BJ (cell line): ENCODE results near the gene RRM2. TPM values are rescaled to one million over a fixed set of nuclear protein-coding genes. Genes with fewer than 3 reads are reported as not detected.

Experiments
- CTCF ChIA-PET: fragments of 350-600 bp; formaldehyde crosslinking; extraction: SDS; loops from one replicate; lab custom pipeline; 2021; ENCODE audit warnings: antibody characterized with exemption, inconsistent platforms; lab: Yijun Ruan, JAX
- POLR2A ChIA-PET: fragments of 300-600 bp; sonication (Branson Sonifier 250); formaldehyde crosslinking; extraction: SDS; loops from one replicate; lab custom pipeline; 2021; ENCODE audit warnings: antibody characterized with exemption; lab: Charles Lee
- DNase-seq: peaks from one replicate; pipeline ENCODE4 v3.0.0-alpha.2; 2011; ENCODE audit warnings: low read depth
- H3K27me3 ChIP-seq: 2 replicates; pipeline ENCODE4 v1.6.0; 2011; ENCODE audit warnings: low read length; ENCODE audit not compliant: control insufficient read depth, insufficient read depth
- H3K36me3 ChIP-seq: 2 replicates; pipeline ENCODE4 v1.5.1; 2011; ENCODE audit warnings: low read length; ENCODE audit not compliant: control insufficient read depth, insufficient read depth
- H3K4me3 ChIP-seq: 2 replicates; pipeline ENCODE4 v1.5.1; 2011; ENCODE audit warnings: low read depth, mild to moderate bottlenecking, control low read depth, low read length
- CTCF ChIP-seq: IDR thresholded peaks from 2 replicates; pipeline ENCODE4 v1.5.1; 2011; ENCODE audit warnings: low read depth, mild to moderate bottlenecking, control low read depth, inconsistent platforms, low read length, moderate library complexity; ENCODE audit not compliant: insufficient read depth
- polyA plus RNA-seq: library from polyadenylated mRNA; depleted of rRNA; stranded (reverse); fragments of >200 nt; gene quantifications from 2 replicates; pipeline ENCODE4 v1.2.3, GENCODE V29; 2011

The RRM2 gene
- polyA plus RNA-seq, 1 experiment, result 23.5 TPM

- no peaks in the 10 kb centered on the region for H3K27me3 ChIP-seq
- TF ChIP-seq CTCF, result no peak
- ChIA-PET POLR2A (interaction anchor here (0.6 kb wide), 1 partner anchor 36 kb away, joined by 7 read pairs; no protein-coding TSS in a partner anchor), CTCF (interaction anchor here (0.7 to 1.3 kb wide), 3 partner anchors 14 to 45 kb away, joined by 3 to 8 read pairs (median 3); no protein-coding TSS in a partner anchor)
- no peak for DNase-seq
- H3K4me3 ChIP-seq, result no peak overlapping the region
- H3K36me3 ChIP-seq, result no peaks in the 10 kb centered on the region
Observed at GRCh38 chr2:10169581-10169980, 47.0 kb downstream of the RRM2 start.

- H3K36me3 ChIP-seq, result no peaks in the 10 kb centered on the region
- no peak overlapping the region for H3K4me3 ChIP-seq
- H3K27me3 ChIP-seq, result no peaks in the 10 kb centered on the region
- ChIA-PET POLR2A (no interaction called here), CTCF (interaction anchor here (0.7 to 1.3 kb wide), 2 partner anchors 31 to 46 kb away, joined by 3 to 8 read pairs; no protein-coding TSS in a partner anchor)
- TF ChIP-seq CTCF, result no peak
- no peak for DNase-seq
Observed at GRCh38 chr2:10170256-10170655, 47.7 kb downstream of the RRM2 start.

GRCh38 chr2:10171006-10171800, 48.7 kb downstream of the RRM2 start:
- Histone ChIP-seq H3K27me3 (no peaks in the 10 kb centered on the region), H3K4me3 (no peak overlapping the region), H3K36me3 (no peaks in the 10 kb centered on the region)
- ChIA-PET POLR2A (no interaction called here), CTCF (no interaction called here)
- TF ChIP-seq CTCF, result no peak
- DNase-seq, result no peak

- CTCF ChIA-PET, result no interaction called here
- TF ChIP-seq CTCF, result no peak
- no peaks in the 10 kb centered on the region for H3K27me3 ChIP-seq
- H3K36me3 ChIP-seq, result no peaks in the 10 kb centered on the region
- no peak overlapping the region for H3K4me3 ChIP-seq
- no peak for DNase-seq
- POLR2A ChIA-PET, result no interaction called here
Observed at GRCh38 chr2:10172033-10172871, 49.7 kb downstream of the RRM2 start.

- no peak for DNase-seq
- TF ChIP-seq CTCF, result no peak
- no peak overlapping the region for H3K4me3 ChIP-seq
- no peaks in the 10 kb centered on the region for H3K36me3 ChIP-seq
- ChIA-PET CTCF (no interaction called here), POLR2A (no interaction called here)
- no peaks in the 10 kb centered on the region for H3K27me3 ChIP-seq
Observed at GRCh38 chr2:10173258-10174005, 50.9 kb downstream of the RRM2 start.
